Parathyroid adenoma (tissue), 2 donors: ENCODE data around the gene ATF2.

ENCODE experiments used
- H2AFZ ChIP-seq: fragments of 300-600 bp; sonication (generic); one replicate; pipeline ENCODE4 v1.7.0; 2017; ENCODE audit warnings: antibody characterized with exemption, mild to moderate bottlenecking
- H3K27ac ChIP-seq: fragments of 300-600 bp; sonication (generic); one replicate; pipeline ENCODE4 v1.7.0; 2017
- H3K27me3 ChIP-seq: fragments of 300-600 bp; sonication (generic); one replicate; pipeline ENCODE4 v1.7.0; 2017; ENCODE audit warnings: low read length; ENCODE audit not compliant: control insufficient read depth, insufficient read depth
- H3K36me3 ChIP-seq: fragments of 300-600 bp; sonication (generic); one replicate; pipeline ENCODE4 v1.7.0; 2017; ENCODE audit warnings: low read length; ENCODE audit not compliant: control insufficient read depth, insufficient read depth
- H3K4me1 ChIP-seq: fragments of 300-600 bp; sonication (generic); one replicate; pipeline ENCODE4 v1.7.0; 2017; ENCODE audit warnings: control low read depth
- H3K4me2 ChIP-seq: fragments of 300-600 bp; sonication (generic); one replicate; pipeline ENCODE4 v1.7.0; 2017; ENCODE audit warnings: low read length
- H3K4me3 ChIP-seq: fragments of 300-600 bp; sonication (generic); one replicate; pipeline ENCODE4 v1.7.0; 2017; ENCODE audit warnings: low read depth, low read length
- H3K79me2 ChIP-seq: fragments of 300-600 bp; sonication (generic); one replicate; pipeline ENCODE4 v1.7.0; 2017; ENCODE audit warnings: control low read depth
- H3K9ac ChIP-seq: fragments of 300-600 bp; sonication (generic); one replicate; pipeline ENCODE4 v1.7.0; 2017; ENCODE audit warnings: mild to moderate bottlenecking
- H3K9me3 ChIP-seq: fragments of 300-600 bp; sonication (generic); one replicate; pipeline ENCODE4 v1.7.0; 2017; ENCODE audit warnings: low read length; ENCODE audit not compliant: control insufficient read depth
- CTCF ChIP-seq: fragments of 300-600 bp; sonication (generic); IDR thresholded peaks from one replicate; pipeline ENCODE4 v1.7.0; 2017; ENCODE audit warnings: antibody characterized with exemption, mild to moderate bottlenecking
- donor health status: primary hyperparathyroidism.

The ATF2 gene

GRCh38 chr2:175035806-175036205 lies 132.2 kb downstream of the ATF2 start:
- Histone ChIP-seq H3K79me2 (no peaks in the 10 kb centered on the region), H3K36me3 (no peaks in the 10 kb centered on the region), H3K9me3 (no peaks in the 10 kb centered on the region), H2AFZ (no peak overlapping the region), H3K27ac (no peak overlapping the region), H3K4me3 (no peak overlapping the region), H3K4me1 (no peaks in the 10 kb centered on the region), H3K9ac (no peak overlapping the region), H3K27me3 (no peaks in the 10 kb centered on the region), H3K4me2 (no peak overlapping the region)
- TF ChIP-seq CTCF = no peak

- Histone ChIP-seq H3K4me2 (no peak overlapping the region), H2AFZ (no peak overlapping the region), H3K27ac (no peak overlapping the region), H3K79me2 (no peaks in the 10 kb centered on the region), H3K4me1 (peaks cover 5% of the 10 kb centered on the region), H3K36me3 (no peaks in the 10 kb centered on the region), H3K27me3 (no peaks in the 10 kb centered on the region), H3K4me3 (no peak overlapping the region), H3K9ac (no peak overlapping the region), H3K9me3 (no peaks in the 10 kb centered on the region)
- no peak for TF ChIP-seq CTCF
These were observed 133.3 kb downstream of the ATF2 start for GRCh38 chr2:175034716-175035115.

DNA sequence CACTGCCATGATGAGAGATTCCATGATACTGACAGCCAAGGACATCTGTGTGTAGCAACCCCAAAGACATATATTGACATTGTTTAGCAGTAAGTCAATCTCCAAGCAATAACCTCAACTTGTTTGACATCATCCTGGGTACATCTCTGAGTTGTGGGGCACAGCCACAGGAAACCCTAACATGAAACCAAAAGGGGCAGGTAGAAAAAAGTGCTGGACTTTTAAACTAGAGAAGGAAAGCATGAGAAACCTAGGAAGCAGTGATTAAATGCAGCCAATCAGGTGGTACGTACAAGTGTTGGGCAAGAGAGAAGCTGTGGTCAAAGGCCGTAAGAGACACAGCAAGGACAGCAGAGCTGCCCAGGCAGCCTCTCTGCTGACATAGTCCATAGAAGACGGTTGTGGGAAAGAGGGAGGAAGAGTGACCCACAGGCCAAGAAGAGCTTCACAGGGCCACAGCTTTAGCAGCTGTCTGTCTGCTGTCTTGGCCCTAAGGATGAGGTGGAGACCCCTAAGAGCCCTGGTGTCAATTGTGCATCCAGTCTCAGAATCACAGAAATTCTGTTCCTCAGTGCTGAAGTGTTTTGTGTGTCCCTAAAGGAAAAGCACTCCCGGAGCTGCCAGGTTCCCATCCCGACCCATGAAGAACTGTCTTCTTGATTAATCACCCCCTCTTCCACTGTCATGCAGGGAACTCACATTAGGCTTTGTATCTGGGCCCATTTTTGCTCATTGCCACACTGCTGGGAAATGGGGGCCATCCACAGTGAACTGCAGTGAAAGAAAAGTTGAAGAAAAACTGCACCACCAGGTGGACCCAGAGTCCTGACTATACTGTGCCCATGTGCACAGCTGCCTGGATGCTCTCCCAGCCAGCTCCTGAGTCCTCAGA lies 137.4 kb downstream of the ATF2 start:
- no peaks in the 10 kb centered on the region for H3K9me3 ChIP-seq
- TF ChIP-seq CTCF = peak; percentile 46
- peaks cover 5% of the 10 kb centered on the region for H3K4me1 ChIP-seq
- H3K36me3 ChIP-seq = no peaks in the 10 kb centered on the region
- no peak overlapping the region for H3K4me2 ChIP-seq
- H3K4me3 ChIP-seq = no peak overlapping the region
- peak overlapping the region; percentile 58 for H2AFZ ChIP-seq
- no peaks in the 10 kb centered on the region for H3K79me2 ChIP-seq
- no peaks in the 10 kb centered on the region for H3K27me3 ChIP-seq
- peak overlapping the region; percentile 0 for H3K27ac ChIP-seq
- no peak overlapping the region for H3K9ac ChIP-seq

DNA sequence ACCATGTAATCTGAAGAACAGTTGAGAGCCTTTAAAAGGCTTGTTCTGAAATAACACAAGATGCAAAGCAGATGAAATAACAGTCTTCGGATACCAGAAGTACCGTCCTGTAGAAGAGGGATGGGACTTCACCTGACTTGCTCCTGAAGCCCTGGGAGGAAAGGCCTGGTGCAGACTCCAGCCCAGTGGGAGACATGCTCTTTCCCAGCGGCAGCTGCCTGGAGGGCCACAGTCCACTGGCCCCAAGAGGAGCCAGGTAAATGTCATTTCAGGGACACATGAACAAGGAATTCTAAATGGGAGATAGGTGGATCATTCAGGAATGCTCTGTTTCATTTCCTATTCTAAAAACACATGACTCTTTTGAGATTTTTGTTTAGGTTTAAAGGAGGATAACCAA lies 140.2 kb downstream of the ATF2 start:
- Histone ChIP-seq H3K9ac (no peak overlapping the region), H3K27ac (peak overlapping the region; percentile 6), H3K36me3 (no peaks in the 10 kb centered on the region), H2AFZ (no peak overlapping the region), H3K79me2 (no peaks in the 10 kb centered on the region), H3K4me1 (peaks cover 5% of the 10 kb centered on the region), H3K4me2 (no peak overlapping the region), H3K9me3 (no peaks in the 10 kb centered on the region), H3K4me3 (no peak overlapping the region), H3K27me3 (no peaks in the 10 kb centered on the region)
- TF ChIP-seq CTCF = no peak

GRCh38 chr2:175026385-175026784 lies 141.6 kb downstream of the ATF2 start:
- H3K4me3 ChIP-seq = no peak overlapping the region
- no peak for TF ChIP-seq CTCF
- H3K4me2 ChIP-seq = no peak overlapping the region
- no peaks in the 10 kb centered on the region for H3K9me3 ChIP-seq
- H3K27ac ChIP-seq = no peak overlapping the region
- H2AFZ ChIP-seq = no peak overlapping the region
- H3K79me2 ChIP-seq = no peaks in the 10 kb centered on the region
- no peak overlapping the region for H3K9ac ChIP-seq
- no peaks in the 10 kb centered on the region for H3K27me3 ChIP-seq
- H3K36me3 ChIP-seq = no peaks in the 10 kb centered on the region
- H3K4me1 ChIP-seq = peaks cover 5% of the 10 kb centered on the region
